CD4-positive, alpha-beta T cell treated with Interleukin-21 for 1 hour (primary cell): ENCODE data around the gene MYO1F.
A peak's percentile ranks its signal among the peaks of the same experiment; 100 is the strongest.
"Not testable (repeated sequence)": the region's sequence is repeated elsewhere in the genome, so short reads cannot be mapped to it uniquely, and the experiment has no call there.

Experiments used
- DNase-seq: peaks from one replicate; pipeline ENCODE4 v3.0.0-alpha.2; 2020

The MYO1F gene

GRCh38 chr19:8514505-8515009 lies 62.7 kb downstream of the MYO1F start:
- DNase-seq: not testable (repeated sequence)

DNA sequence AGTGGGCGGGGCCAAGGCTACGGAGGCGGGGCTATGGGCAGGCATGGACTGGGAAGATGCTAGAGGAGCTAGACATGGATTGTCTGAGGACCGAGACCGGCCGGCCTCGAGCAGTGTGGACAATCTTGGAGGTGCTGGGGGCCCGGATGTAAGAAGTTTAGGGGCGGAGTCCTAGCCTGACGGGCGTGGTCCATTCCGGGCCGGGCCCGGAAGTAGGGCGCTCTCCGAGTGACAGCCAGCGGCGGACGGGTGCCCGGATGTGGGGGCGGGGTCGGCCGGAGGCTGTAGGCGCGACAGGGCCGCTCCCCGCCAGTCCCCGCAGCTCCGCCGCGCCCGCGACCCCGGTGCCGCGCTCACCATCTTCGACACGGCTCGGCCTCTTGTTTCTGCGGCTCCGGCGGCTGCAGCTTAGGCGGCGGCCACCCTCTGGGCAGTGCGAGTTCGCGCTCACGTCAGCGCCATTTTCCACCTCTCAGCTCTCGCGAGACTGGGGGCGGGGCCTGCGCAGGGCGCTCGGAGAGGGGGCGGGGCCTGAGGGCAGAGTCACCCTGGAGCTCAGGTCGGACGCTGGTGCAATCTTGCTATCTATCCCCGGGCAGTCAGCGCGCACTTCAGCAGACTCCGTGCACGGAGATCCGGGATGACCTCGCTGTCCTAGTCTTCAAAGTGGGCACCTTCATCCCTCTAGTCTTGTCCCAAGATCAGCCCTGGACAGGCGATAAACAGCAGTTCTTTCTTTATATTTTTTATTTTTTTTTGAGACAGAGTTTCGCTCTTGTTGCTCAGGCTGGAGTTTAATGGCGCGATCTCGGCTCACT lies 63.3 kb downstream of the MYO1F start, which contains the start of gene ZNF414:
Gene ZNF414 (minus strand): TSS at position 481 of the 818 bp plus-strand sequence. CDS start 121 bp downstream, at position 360.
- DNase-seq: peak; percentile 96

DNA sequence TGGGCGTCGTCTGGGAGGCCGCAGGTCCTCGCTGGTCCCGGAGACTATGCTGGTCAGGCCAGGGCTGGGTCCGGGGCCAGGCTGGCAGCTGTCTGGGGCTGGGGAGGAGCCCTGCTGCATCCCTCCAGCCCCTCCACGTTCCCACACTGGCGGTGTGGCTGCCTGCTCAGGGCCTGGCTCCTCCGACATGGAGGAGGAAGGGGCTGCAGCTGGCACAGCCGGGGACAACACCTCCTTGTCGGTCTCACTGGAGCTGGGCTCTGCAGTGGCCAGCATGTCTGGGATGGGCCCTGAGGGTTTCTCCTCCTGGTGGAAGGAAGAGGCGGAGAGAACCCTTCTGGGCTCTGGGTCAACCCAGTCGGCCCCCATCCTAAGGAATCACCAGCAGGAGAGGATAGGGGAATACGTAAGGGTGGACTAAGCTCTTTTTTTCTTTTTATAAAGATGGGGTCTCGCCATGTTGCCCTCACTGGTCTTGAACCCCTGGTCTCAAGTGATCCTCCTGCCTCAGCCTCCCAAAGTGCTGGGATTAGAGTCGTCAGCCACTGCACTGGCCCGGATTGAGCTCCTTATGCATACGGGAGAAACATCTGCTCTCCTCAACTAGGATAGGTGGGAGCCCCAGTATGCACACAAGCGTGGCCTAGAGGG lies 64.1 kb downstream of the MYO1F start:
- DNase-seq: no peak

- no peak for DNase-seq
These were observed 64.9 kb downstream of the MYO1F start for GRCh38 chr19:8512115-8512967.

- DNase-seq: no peak
These were observed 65.6 kb downstream of the MYO1F start for GRCh38 chr19:8511573-8512101.

GRCh38 chr19:8510589-8511115 lies 66.6 kb downstream of the MYO1F start:
- DNase-seq: no peak

DNA sequence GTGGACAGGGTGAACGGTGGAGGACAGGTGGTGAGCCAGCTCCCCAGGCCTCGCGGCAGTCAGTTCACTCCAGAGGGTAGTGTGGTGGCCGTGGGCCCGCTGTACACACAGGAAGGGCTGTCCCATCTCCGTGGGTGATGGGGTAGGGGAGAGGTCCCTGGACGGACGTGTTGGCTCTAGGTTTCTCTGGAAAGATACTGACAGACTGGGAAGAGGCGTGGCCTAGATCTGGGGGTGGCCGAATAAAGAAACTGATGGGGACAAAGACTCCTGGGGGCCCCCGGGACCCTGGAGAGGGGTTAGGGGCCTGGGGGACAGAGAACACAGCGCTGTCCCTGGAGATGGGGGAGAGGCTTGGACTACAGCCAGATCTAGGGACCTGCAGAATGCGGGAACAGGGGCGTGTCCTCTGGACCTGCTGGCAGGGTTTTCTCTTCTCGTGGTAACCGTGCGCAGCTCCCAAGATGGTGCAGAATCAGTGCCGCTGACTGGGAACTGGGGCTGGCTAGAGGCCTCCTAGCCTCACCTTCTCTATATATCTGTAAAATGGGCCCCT lies 70.8 kb downstream of the MYO1F start:
- DNase-seq: no peak

DNA sequence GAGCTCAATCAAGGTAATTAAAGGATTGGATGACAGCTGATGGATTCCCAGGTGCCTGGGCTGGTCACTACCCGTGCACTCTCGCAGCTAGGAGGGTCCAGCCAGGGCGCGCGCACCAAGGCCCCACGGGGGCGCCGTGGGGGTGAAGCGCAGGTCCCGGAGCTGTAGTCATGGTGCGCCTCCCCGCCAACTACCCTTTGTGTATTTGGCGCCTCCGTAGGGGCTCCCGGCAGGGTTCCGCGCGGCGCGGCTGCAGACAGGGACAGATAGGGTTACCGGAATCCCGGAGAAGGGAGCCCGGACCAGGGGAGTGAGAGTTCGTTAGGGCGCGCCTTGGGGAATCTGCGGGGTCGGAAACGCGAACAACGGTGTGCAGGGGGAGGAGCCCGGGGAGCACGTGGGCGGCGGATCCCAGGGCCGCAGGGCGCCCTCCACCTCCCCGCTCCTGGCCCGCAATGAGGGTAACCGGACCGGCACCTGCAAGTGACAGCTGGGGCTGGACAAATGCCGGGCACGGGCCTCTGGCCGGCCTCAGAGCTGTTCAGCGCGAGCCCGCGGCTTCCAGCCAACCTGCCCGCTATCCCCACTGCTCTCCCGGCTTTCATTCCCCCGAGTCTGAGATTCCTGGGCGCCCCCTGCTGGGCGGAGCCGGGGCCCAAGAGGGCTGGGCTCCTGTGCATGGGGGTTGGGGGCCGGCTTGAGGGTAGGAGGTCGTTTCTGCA lies 71.4 kb downstream of the MYO1F start:
- peak; percentile 64 for DNase-seq

GRCh38 chr19:8504919-8505318 lies 72.3 kb downstream of the MYO1F start:
- no peak for DNase-seq

DNA sequence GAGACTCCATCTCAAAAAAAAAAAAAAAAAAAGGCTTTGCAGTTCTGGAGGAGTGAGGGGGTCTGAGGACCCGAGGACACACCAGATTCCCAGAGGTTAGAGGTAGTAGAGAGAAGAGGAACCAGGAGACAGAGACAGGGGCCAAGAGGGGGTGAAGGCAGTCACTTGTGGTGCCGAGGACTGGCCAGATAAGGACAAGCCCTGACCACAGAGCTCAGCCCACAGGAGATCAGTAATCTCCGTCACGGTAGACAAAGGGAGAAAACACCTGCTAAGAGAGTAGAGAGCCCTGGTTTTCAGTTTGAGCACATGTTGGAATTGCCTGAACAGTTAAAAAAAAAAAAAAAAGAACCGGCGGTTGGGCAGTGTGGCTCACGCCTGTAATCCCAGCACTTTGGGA lies 73.1 kb downstream of the MYO1F start:
- no peak for DNase-seq

DNA sequence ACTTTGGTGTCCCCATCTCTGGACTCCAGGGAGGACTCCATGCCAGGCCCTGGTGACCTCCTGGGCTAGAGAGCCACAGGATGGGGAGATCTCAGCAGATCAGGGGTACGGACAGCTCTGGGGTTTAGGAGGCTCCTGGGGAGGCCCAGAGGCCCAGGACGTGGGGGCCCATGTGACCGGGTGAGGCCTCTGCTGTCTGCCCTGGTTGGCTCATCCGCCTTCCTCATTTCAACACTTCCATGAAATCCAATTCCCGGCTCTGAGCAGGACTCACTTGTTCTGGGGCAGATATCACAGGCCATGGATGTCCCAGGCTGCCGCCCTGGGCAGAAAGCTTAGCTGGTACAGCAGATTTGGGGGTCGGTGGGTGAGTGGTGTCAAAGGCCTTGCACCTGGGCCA lies 73.7 kb downstream of the MYO1F start:
- no peak for DNase-seq

DNA sequence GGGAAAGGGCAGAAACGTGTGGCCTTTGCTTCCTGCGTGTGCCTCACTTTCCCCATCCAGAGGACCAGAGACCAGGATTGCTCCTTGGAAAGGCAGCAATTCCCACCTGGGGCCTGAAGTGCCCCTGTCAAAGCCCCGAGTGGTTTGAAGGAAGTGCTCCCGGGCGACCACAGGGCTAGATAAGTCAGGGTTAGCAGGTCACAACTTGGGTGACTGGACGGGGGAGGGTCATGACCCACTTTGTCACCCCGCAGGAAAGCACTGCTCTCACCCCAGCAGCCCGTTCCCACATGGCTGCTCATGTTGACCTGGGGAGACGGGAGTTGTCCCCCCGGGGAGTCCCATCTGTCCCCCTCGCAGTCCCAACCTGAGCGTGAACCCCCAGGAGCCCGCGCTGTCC lies 75.3 kb downstream of the MYO1F start:
- DNase-seq: no peak

DNA sequence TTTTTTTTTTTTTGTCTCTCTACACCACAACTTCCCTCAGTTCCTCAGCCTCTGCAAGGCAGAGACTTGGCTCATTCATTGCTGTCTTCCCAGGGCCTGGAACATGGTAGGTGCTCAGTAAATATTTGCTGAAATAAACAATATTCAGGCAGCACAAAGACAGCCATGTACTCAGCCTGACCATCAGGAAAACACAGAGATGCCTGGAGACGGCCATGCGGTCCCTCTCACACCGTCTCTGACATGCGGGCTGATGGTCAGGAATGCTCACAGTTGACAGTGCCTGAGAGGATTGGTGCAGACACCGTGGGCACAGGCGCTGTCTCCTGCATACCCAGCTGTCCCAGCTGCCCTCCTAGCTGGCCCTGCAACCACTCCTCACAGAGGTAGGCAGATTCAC lies 75.7 kb downstream of the MYO1F start:
- DNase-seq: no peak

DNA sequence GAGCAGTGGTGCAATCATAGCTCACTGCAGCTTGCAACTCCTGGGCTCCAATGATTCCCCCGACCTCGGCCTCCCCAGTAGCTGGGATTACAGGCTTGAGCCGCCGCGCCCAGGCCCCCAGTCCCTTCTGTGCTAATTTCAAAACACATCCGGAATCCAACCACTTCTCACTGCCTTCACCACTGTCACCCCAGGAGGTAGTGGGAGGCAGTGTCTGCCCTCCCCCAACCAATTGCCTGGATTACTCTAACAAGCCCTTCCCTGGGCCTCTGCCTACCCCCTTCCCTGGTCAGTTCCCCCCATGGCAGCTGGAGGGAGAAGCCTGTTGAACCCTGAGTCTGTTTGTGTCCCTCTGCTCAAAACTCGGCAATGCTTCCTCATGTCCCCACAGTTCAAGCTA lies 77.1 kb downstream of the MYO1F start:
- no peak for DNase-seq

GRCh38 chr19:8499048-8499833 lies 78.0 kb downstream of the MYO1F start:
- DNase-seq: no peak

- DNase-seq: no peak
These were observed 78.9 kb downstream of the MYO1F start for GRCh38 chr19:8498295-8498694.

DNA sequence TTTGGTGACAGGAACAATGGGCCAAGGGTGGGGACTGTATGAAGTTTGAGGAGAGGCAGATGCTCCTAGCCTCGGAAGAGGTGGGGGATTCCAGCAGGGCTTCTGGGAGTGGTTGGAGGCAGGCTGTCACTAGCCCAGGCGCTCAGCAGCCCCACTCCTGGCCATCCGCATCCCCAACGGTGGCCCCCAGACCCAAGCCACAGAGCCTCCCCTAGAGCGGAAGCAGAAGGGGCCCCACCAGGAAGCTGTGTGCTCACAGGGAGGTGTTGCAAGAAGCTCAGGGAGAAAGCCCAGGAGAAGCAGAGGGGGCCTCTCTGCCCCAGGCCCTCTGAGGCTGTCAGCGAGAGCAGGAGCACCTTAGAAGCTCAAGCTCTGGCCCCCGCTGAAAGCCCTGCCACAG lies 83.1 kb downstream of the MYO1F start:
- no peak for DNase-seq

- no peak for DNase-seq
These were observed 85.7 kb downstream of the MYO1F start for GRCh38 chr19:8491574-8491973.

GRCh38 chr19:8490873-8491272 lies 86.4 kb downstream of the MYO1F start:
- DNase-seq: no peak

GRCh38 chr19:8490395-8490760 lies 86.9 kb downstream of the MYO1F start:
- DNase-seq: no peak
